ENCODE results near the gene BACE1-AS.

GRCh38 chr11:117319214-117319840 lies 28.2 kb downstream of the BACE1-AS start:
- TF ChIP-seq, protein P1, sequence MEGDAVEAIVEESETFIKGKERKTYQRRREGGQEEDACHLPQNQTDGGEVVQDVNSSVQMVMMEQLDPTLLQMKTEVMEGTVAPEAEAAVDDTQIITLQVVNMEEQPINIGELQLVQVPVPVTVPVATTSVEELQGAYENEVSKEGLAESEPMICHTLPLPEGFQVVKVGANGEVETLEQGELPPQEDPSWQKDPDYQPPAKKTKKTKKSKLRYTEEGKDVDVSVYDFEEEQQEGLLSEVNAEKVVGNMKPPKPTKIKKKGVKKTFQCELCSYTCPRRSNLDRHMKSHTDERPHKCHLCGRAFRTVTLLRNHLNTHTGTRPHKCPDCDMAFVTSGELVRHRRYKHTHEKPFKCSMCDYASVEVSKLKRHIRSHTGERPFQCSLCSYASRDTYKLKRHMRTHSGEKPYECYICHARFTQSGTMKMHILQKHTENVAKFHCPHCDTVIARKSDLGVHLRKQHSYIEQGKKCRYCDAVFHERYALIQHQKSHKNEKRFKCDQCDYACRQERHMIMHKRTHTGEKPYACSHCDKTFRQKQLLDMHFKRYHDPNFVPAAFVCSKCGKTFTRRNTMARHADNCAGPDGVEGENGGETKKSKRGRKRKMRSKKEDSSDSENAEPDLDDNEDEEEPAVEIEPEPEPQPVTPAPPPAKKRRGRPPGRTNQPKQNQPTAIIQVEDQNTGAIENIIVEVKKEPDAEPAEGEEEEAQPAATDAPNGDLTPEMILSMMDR (IDR thresholded peaks at IDR 0.05) = no peak
- no peak for TF ChIP-seq POLR2A (IDR thresholded peaks at IDR 0.05)
